GM23248 (cell line): Measurements from ENCODE around the gene ADPGK. TPM values are rescaled to one million over a fixed set of nuclear protein-coding genes. Genes with fewer than 3 reads are reported as not detected.

ENCODE experiments used
- DNase-seq: peaks from one replicate; pipeline ENCODE4 v3.0.0-alpha.2; 2015
- H2AFZ ChIP-seq: fragments of 200-600 bp; sonication (generic); 2 replicates; pipeline ENCODE4 v1.6.1; 2016; ENCODE audit warnings: antibody characterized with exemption
- H3F3A ChIP-seq: fragments of 200-600 bp; sonication (generic); 2 replicates; pipeline ENCODE4 v1.6.1; 2016; ENCODE audit warnings: mild to moderate bottlenecking, antibody characterized with exemption, mixed run types; ENCODE audit not compliant: insufficient read depth
- H3K27ac ChIP-seq: fragments of 200-600 bp; sonication (generic); 2 replicates; pipeline ENCODE4 v1.5.1; 2016; ENCODE audit warnings: mild to moderate bottlenecking
- H3K27me3 ChIP-seq: fragments of 200-600 bp; sonication (generic); replicated peaks from 2 replicates; pipeline ENCODE4 v1.6.1; 2016; ENCODE audit warnings: mild to moderate bottlenecking; ENCODE audit not compliant: insufficient read depth
- H3K36me3 ChIP-seq: fragments of 200-600 bp; sonication (generic); 2 replicates; pipeline ENCODE4 v1.6.1; 2016; ENCODE audit warnings: low read depth, mild to moderate bottlenecking
- H3K4me1 ChIP-seq: fragments of 200-600 bp; sonication (generic); 2 replicates; pipeline ENCODE4 v1.6.1; 2016; ENCODE audit warnings: mild to moderate bottlenecking; ENCODE audit not compliant: insufficient read depth
- H3K4me2 ChIP-seq: fragments of 200-600 bp; sonication (generic); one replicate; pipeline ENCODE4 v1.6.1; 2016; ENCODE audit warnings: mild to moderate bottlenecking; ENCODE audit not compliant: unreplicated experiment
- H3K4me3 ChIP-seq: fragments of 200-600 bp; sonication (generic); 2 replicates; pipeline ENCODE4 v1.5.1; 2016; ENCODE audit warnings: mild to moderate bottlenecking
- H3K79me2 ChIP-seq: fragments of 200-600 bp; sonication (generic); 2 replicates; pipeline ENCODE4 v1.6.1; 2016; ENCODE audit warnings: mild to moderate bottlenecking; ENCODE audit not compliant: insufficient read depth
- H3K9ac ChIP-seq: fragments of 200-600 bp; sonication (generic); 2 replicates; pipeline ENCODE4 v1.6.1; 2016; ENCODE audit warnings: mild to moderate bottlenecking
- H3K9me2 ChIP-seq: fragments of 200-600 bp; sonication (generic); 2 replicates; pipeline ENCODE4 v1.6.1; 2016; ENCODE audit warnings: mixed run types, mild to moderate bottlenecking, moderate library complexity; ENCODE audit not compliant: insufficient read depth
- H3K9me3 ChIP-seq: fragments of 200-600 bp; sonication (generic); one replicate; pipeline ENCODE4 v1.6.1; 2017; ENCODE audit warnings: low read depth
- H4K20me1 ChIP-seq: fragments of 200-600 bp; sonication (generic); 2 replicates; pipeline ENCODE4 v1.6.0; 2016; ENCODE audit not compliant: insufficient read depth
- EZH2 ChIP-seq: fragments of 200-600 bp; sonication (generic); IDR thresholded peaks from 2 replicates; pipeline ENCODE4 v1.6.1; 2018; ENCODE audit warnings: antibody characterized with exemption, mild to moderate bottlenecking; ENCODE audit not compliant: insufficient read depth, poor library complexity, severe bottlenecking
- EZH2phosphoT487 ChIP-seq: fragments of 200-600 bp; sonication (generic); IDR thresholded peaks from 2 replicates; pipeline ENCODE4 v1.6.1; 2018; ENCODE audit warnings: antibody characterized with exemption, moderate library complexity, mild to moderate bottlenecking, low read depth; ENCODE audit not compliant: insufficient read depth
- WGBS, 2 experiments: methylation state at CpG; one replicate each; pipeline ENCODE4 v1.1.6; 2015 to 2017; ENCODE audit warnings: low lambda C conversion rate in 2 of 2, low coverage in 1 of 2; ENCODE audit errors: missing lambda C conversion rate in 2 of 2; 5-methylcytosine and 5-hydroxymethylcytosine counted together
- in situ Hi-C: fragments of 300-500 bp; cut with MboI; formaldehyde crosslinking; loops from 2 replicates; pipeline ENCODE4 v1.15.0; 2020
- polyA plus RNA-seq: library from polyadenylated mRNA; unstranded; fragments of >200 nt; fragmentation: Nextera tagmentation; extraction: Ambion mirVana; gene quantifications from 2 replicates; pipeline ENCODE4 v1.2.1, GENCODE V29; 2016
- total RNA-seq: library from RNA; depleted of rRNA; stranded (reverse); fragments of >200 nt; shearing (Covaris generic); gene quantifications from 2 replicates; pipeline ENCODE4 v1.2.3, GENCODE V29; 2014

The ADPGK gene
- total and polyA plus RNA-seq, 2 experiments from 2014 or later, result 50.5 to 66.6 TPM

GRCh38 chr15:72790302-72790910, 6.8 kb upstream of the ADPGK start:
- Histone ChIP-seq H3K36me3 (no peaks in the 10 kb centered on the region), H3F3A (peaks cover 13% of the 10 kb centered on the region; the same call in 1 of the 2 replicates), H3K9ac (no peak overlapping the region), H3K9me2 (no peaks in the 10 kb centered on the region), H3K79me2 (no peaks in the 10 kb centered on the region), H3K9me3 (no peaks in the 10 kb centered on the region), H3K27me3 (no peaks in the 10 kb centered on the region), H3K4me1 (peaks cover 20% of the 10 kb centered on the region), H3K4me2 (no peak overlapping the region), H4K20me1 (no peaks in the 10 kb centered on the region), H2AFZ (no peak overlapping the region), H3K4me3 (no peak overlapping the region), H3K27ac (no peak overlapping the region)
- WGBS, 2 experiments, result 38 to 43% methylated on average over 1 of the region's 1 CpG
- TF ChIP-seq EZH2phosphoT487, result no peak
- TF ChIP-seq EZH2, result no peak
- in situ Hi-C loops, result loop anchor here (10.0 to 25.0 kb wide), 2 partner anchors 294 to 472 kb away; no protein-coding TSS in a partner anchor
- peak; percentile 74 for DNase-seq

- Histone ChIP-seq H3K27me3 (no peaks in the 10 kb centered on the region), H3K36me3 (no peaks in the 10 kb centered on the region), H3K4me3 (no peak overlapping the region), H3K27ac (no peak overlapping the region), H3K4me2 (no peak overlapping the region), H3K79me2 (peaks cover 9% of the 10 kb centered on the region), H3K9me2 (no peaks in the 10 kb centered on the region), H3K9ac (no peak overlapping the region), H3F3A (peaks cover 28% of the 10 kb centered on the region), H4K20me1 (no peaks in the 10 kb centered on the region), H3K9me3 (no peaks in the 10 kb centered on the region), H3K4me1 (peaks cover 32% of the 10 kb centered on the region), H2AFZ (no peak overlapping the region)
- WGBS, 2 experiments, result 78 to 81% methylated on average over 1 of the region's 1 CpG
- in situ Hi-C loops, result loop anchor here (25.0 kb wide), 1 partner anchor 475 kb away; no protein-coding TSS in a partner anchor
- no peak for TF ChIP-seq EZH2
- TF ChIP-seq EZH2phosphoT487, result no peak
- DNase-seq, result no peak
These were observed 4.0 kb upstream of the ADPGK start for GRCh38 chr15:72787526-72787925.

- H3K27ac ChIP-seq, result no peak overlapping the region
- no peaks in the 10 kb centered on the region for H4K20me1 ChIP-seq
- peaks cover 16% of the 10 kb centered on the region for H3K79me2 ChIP-seq
- WGBS, 2 experiments, result 75 to 81% methylated on average over 8 of the region's 8 CpGs
- no peaks in the 10 kb centered on the region for H3K36me3 ChIP-seq
- H3F3A ChIP-seq, result peaks cover 28% of the 10 kb centered on the region
- in situ Hi-C loops, result loop anchor here (25.0 kb wide), 1 partner anchor 475 kb away; no protein-coding TSS in a partner anchor
- peaks cover 38% of the 10 kb centered on the region for H3K4me1 ChIP-seq
- no peaks in the 10 kb centered on the region for H3K27me3 ChIP-seq
- H3K4me3 ChIP-seq, result no peak overlapping the region
- H3K9ac ChIP-seq, result no peak overlapping the region
- H2AFZ ChIP-seq, result peak overlapping the region; percentile 100
- TF ChIP-seq EZH2phosphoT487 (no peak), EZH2 (no peak)
- no peaks in the 10 kb centered on the region for H3K9me2 ChIP-seq
- H3K9me3 ChIP-seq, result no peaks in the 10 kb centered on the region
- no peak for DNase-seq
- no peak overlapping the region for H3K4me2 ChIP-seq
These were observed 3.3 kb upstream of the ADPGK start for GRCh38 chr15:72786676-72787345.

GRCh38 chr15:72786242-72786641, 2.7 kb upstream of the ADPGK start:
- Histone ChIP-seq H3K27me3 (no peaks in the 10 kb centered on the region), H3K9me2 (no peaks in the 10 kb centered on the region), H3K4me3 (no peak overlapping the region), H3K9me3 (no peaks in the 10 kb centered on the region), H3F3A (peaks cover 28% of the 10 kb centered on the region), H4K20me1 (no peaks in the 10 kb centered on the region), H3K9ac (no peak overlapping the region; the same call in 1 of the 2 replicates), H2AFZ (peak overlapping the region; percentile 100), H3K4me2 (no peak overlapping the region), H3K36me3 (no peaks in the 10 kb centered on the region), H3K79me2 (peaks cover 22% of the 10 kb centered on the region), H3K27ac (peak overlapping the region; percentile 96), H3K4me1 (peaks cover 43% of the 10 kb centered on the region)
- DNase-seq, result no peak
- TF ChIP-seq EZH2 (no peak), EZH2phosphoT487 (no peak)
- 72 to 76% methylated on average over 4 of the region's 4 CpGs for WGBS, 2 experiments
- in situ Hi-C loops, result loop anchor here (25.0 kb wide), 1 partner anchor 476 kb away; no protein-coding TSS in a partner anchor
